Measurements from ENCODE around the gene NRXN2. TPM values are rescaled to one million over a fixed set of nuclear protein-coding genes. Genes with fewer than 3 reads are reported as not detected.
"Not testable (repeated sequence)": the region's sequence is repeated elsewhere in the genome, so short reads cannot be mapped to it uniquely, and the experiment has no call there.

Gene NRXN2
- polyA plus RNA-seq, 12 donors = 14.4 to 40.7 (median 22.2) TPM; not detected in 1

- no peak for DNase-seq
These were observed 115.5 kb downstream of the NRXN2 start for GRCh38 chr11:64607381-64607985.

- no peak for DNase-seq
These were observed 116.1 kb downstream of the NRXN2 start for GRCh38 chr11:64606796-64607380.

GRCh38 chr11:64605656-64606585 lies 117.1 kb downstream of the NRXN2 start:
- no peak for DNase-seq

- DNase-seq = no peak
These were observed 117.8 kb downstream of the NRXN2 start for GRCh38 chr11:64605244-64605560.

- DNase-seq = no peak
These were observed 118.3 kb downstream of the NRXN2 start for GRCh38 chr11:64604458-64605243.

GRCh38 chr11:64603411-64604110 lies 119.4 kb downstream of the NRXN2 start:
- DNase-seq = no peak

- no peak for DNase-seq
These were observed 120.4 kb downstream of the NRXN2 start for GRCh38 chr11:64602466-64603070.

GRCh38 chr11:64601605-64602465 lies 121.2 kb downstream of the NRXN2 start:
- no peak for DNase-seq

GRCh38 chr11:64600281-64600992 lies 122.6 kb downstream of the NRXN2 start:
- no peak for DNase-seq

- DNase-seq = no peak
These were observed 123.2 kb downstream of the NRXN2 start for GRCh38 chr11:64599698-64600211.

- DNase-seq = no peak
These were observed 124.0 kb downstream of the NRXN2 start for GRCh38 chr11:64598797-64599697.

GRCh38 chr11:64598106-64598796 lies 124.7 kb downstream of the NRXN2 start:
- no peak for DNase-seq

GRCh38 chr11:64597671-64598101 lies 125.3 kb downstream of the NRXN2 start:
- no peak for DNase-seq

- DNase-seq = not testable (repeated sequence)
These were observed 127.1 kb downstream of the NRXN2 start for GRCh38 chr11:64595922-64596321.

GRCh38 chr11:64594159-64594939 lies 128.6 kb downstream of the NRXN2 start:
- no peak for DNase-seq

Measured in muscle of arm (tissue), 12 donors.